Measurements from ENCODE around the gene ARID1A. TPM values are rescaled to one million over a fixed set of nuclear protein-coding genes. Genes with fewer than 3 reads are reported as not detected.

ARID1A gene
- total RNA-seq, 1 donor from 2014 or later: 155 TPM

DNA sequence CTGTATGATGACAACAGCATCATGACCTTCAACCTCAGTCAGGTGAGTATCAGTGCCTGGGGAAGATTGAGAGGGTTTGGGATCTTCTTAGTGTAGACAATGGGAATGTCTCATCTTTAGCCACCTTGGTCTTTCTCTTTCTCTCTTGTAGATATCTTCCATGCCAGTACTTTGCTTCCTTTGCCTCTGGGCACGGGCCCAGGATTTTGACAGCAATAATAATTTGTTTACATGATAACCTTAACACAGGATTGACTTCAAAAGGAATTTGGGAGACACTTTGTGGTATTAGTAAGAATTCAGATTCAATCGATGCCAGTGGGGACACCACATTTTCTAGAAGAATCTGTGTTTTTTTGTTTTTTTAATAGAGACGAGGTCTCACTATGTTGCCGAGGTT lies 79.9 kb downstream of the ARID1A start:
- H3K27ac Mint-ChIP-seq (ENCODE audit: unreplicated experiment): no peak overlapping the region
- peaks cover 7% of the 10 kb centered on the region for H3K4me1 Mint-ChIP-seq
- no peaks in the 10 kb centered on the region for H3K9me3 Mint-ChIP-seq
- H3K4me3 Mint-ChIP-seq: peak overlapping the region; percentile 59
- no peaks in the 10 kb centered on the region for H3K27me3 Mint-ChIP-seq (ENCODE audit: low read depth)
- no peak for DNase-seq (ENCODE audit: low read depth, low spot score)
- H3K36me3 Mint-ChIP-seq (ENCODE audit: low read depth): peaks cover 59% of the 10 kb centered on the region
- TF ChIP-seq, protein P1, sequence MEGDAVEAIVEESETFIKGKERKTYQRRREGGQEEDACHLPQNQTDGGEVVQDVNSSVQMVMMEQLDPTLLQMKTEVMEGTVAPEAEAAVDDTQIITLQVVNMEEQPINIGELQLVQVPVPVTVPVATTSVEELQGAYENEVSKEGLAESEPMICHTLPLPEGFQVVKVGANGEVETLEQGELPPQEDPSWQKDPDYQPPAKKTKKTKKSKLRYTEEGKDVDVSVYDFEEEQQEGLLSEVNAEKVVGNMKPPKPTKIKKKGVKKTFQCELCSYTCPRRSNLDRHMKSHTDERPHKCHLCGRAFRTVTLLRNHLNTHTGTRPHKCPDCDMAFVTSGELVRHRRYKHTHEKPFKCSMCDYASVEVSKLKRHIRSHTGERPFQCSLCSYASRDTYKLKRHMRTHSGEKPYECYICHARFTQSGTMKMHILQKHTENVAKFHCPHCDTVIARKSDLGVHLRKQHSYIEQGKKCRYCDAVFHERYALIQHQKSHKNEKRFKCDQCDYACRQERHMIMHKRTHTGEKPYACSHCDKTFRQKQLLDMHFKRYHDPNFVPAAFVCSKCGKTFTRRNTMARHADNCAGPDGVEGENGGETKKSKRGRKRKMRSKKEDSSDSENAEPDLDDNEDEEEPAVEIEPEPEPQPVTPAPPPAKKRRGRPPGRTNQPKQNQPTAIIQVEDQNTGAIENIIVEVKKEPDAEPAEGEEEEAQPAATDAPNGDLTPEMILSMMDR (conservative IDR thresholded peaks at IDR 0.05): no peak

DNA sequence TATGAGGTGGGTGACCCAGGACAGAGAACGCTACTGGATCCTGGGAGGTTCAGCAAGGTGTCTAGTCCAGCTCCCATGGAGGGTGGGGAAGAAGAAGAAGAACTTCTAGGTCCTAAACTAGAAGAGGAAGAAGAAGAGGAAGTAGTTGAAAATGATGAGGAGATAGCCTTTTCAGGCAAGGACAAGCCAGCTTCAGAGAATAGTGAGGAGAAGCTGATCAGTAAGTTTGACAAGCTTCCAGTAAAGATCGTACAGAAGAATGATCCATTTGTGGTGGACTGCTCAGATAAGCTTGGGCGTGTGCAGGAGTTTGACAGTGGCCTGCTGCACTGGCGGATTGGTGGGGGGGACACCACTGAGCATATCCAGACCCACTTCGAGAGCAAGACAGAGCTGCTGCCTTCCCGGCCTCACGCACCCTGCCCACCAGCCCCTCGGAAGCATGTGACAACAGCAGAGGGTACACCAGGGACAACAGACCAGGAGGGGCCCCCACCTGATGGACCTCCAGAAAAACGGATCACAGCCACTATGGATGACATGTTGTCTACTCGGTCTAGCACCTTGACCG lies 83.4 kb downstream of the ARID1A start:
- H3K27ac Mint-ChIP-seq (ENCODE audit: unreplicated experiment): no peak overlapping the region

DNA sequence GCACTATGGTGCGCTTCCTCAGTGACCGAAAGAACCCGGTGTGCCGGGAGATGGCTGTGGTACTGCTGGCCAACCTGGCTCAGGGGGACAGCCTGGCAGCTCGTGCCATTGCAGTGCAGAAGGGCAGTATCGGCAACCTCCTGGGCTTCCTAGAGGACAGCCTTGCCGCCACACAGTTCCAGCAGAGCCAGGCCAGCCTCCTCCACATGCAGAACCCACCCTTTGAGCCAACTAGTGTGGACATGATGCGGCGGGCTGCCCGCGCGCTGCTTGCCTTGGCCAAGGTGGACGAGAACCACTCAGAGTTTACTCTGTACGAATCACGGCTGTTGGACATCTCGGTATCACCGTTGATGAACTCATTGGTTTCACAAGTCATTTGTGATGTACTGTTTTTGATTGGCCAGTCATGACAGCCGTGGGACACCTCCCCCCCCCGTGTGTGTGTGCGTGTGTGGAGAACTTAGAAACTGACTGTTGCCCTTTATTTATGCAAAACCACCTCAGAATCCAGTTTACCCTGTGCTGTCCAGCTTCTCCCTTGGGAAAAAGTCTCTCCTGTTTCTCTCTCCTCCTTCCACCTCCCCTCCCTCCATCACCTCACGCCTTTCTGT lies 84.6 kb downstream of the ARID1A start:
- no peak overlapping the region for H3K27ac Mint-ChIP-seq (ENCODE audit: unreplicated experiment)
- TF ChIP-seq, protein P1 (conservative IDR thresholded peaks at IDR 0.05): no peak
- no peak overlapping the region for H3K4me3 Mint-ChIP-seq
- peaks cover 36% of the 10 kb centered on the region for H3K4me1 Mint-ChIP-seq
- no peaks in the 10 kb centered on the region for H3K27me3 Mint-ChIP-seq (ENCODE audit: low read depth)
- H3K36me3 Mint-ChIP-seq (ENCODE audit: low read depth): peaks cover 39% of the 10 kb centered on the region
- H3K9me3 Mint-ChIP-seq: no peaks in the 10 kb centered on the region
- DNase-seq (ENCODE audit: low read depth, low spot score): no peak

More for the DNA sequence above, 83.4 kb downstream of the ARID1A start:
- H3K9me3 Mint-ChIP-seq: no peaks in the 10 kb centered on the region
- H3K4me1 Mint-ChIP-seq: peaks cover 25% of the 10 kb centered on the region
- no peaks in the 10 kb centered on the region for H3K27me3 Mint-ChIP-seq (ENCODE audit: low read depth)
- TF ChIP-seq, protein P1 (conservative IDR thresholded peaks at IDR 0.05): no peak
- no peak for DNase-seq (ENCODE audit: low read depth, low spot score)
- no peak overlapping the region for H3K4me3 Mint-ChIP-seq
- peaks cover 51% of the 10 kb centered on the region for H3K36me3 Mint-ChIP-seq (ENCODE audit: low read depth)

DNA sequence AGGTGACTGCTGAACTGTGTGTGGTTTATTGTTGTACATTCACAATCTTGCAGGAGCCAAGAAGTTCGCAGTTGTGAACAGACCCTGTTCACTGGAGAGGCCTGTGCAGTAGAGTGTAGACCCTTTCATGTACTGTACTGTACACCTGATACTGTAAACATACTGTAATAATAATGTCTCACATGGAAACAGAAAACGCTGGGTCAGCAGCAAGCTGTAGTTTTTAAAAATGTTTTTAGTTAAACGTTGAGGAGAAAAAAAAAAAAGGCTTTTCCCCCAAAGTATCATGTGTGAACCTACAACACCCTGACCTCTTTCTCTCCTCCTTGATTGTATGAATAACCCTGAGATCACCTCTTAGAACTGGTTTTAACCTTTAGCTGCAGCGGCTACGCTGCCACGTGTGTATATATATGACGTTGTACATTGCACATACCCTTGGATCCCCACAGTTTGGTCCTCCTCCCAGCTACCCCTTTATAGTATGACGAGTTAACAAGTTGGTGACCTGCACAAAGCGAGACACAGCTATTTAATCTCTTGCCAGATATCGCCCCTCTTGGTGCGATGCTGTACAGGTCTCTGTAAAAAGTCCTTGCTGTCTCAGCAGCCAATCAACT lies 85.5 kb downstream of the ARID1A start:
- H3K36me3 Mint-ChIP-seq (ENCODE audit: low read depth): peaks cover 35% of the 10 kb centered on the region
- H3K27ac Mint-ChIP-seq (ENCODE audit: unreplicated experiment): no peak overlapping the region
- TF ChIP-seq, protein P1 (conservative IDR thresholded peaks at IDR 0.05): no peak
- H3K9me3 Mint-ChIP-seq: no peaks in the 10 kb centered on the region
- no peak overlapping the region for H3K4me3 Mint-ChIP-seq
- peaks cover 3% of the 10 kb centered on the region for H3K27me3 Mint-ChIP-seq (ENCODE audit: low read depth)
- no peak for DNase-seq (ENCODE audit: low read depth, low spot score)
- peaks cover 45% of the 10 kb centered on the region for H3K4me1 Mint-ChIP-seq

DNA sequence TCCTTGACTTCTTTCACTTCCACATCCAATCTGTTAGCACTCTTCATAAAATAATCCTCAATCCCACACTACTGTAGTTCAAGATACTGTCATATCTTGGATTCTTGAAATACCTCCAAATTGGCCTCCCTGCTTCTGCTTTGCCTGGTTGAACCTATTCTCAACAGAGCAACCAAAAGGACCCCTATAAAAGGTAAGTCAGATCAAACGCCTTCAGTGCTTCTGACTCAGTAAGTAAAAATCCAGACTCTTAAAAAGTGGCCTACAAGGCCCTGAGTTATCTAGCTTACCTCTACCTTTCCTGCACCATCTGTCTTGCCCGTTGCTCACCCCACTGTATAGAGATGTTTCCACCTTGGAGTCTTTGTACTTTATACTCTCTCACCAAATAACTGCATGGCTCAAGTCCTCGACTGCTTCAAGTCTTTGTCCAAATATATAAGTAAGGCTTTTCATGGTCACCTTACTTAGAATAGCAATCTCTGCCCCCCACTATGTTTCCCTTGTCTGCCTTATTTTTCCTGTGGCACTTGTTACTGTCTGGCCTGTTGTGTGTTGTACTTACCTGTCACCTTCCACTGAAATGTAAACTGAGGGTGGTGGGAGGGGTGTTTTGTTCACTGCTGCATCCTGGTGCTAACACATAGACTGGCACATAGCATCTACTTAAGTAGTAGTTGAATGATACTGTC lies 86.9 kb downstream of the ARID1A start:
- peaks cover 58% of the 10 kb centered on the region for H3K4me1 Mint-ChIP-seq
- no peak for DNase-seq (ENCODE audit: low read depth, low spot score)
- no peaks in the 10 kb centered on the region for H3K9me3 Mint-ChIP-seq
- peak overlapping the region; percentile 54 for H3K4me3 Mint-ChIP-seq
- no peak overlapping the region for H3K27ac Mint-ChIP-seq (ENCODE audit: unreplicated experiment)
- H3K36me3 Mint-ChIP-seq (ENCODE audit: low read depth): peaks cover 30% of the 10 kb centered on the region
- TF ChIP-seq, protein P1 (conservative IDR thresholded peaks at IDR 0.05): no peak
- peaks cover 12% of the 10 kb centered on the region for H3K27me3 Mint-ChIP-seq (ENCODE audit: low read depth)

Measured in neural crest cell (in vitro differentiated cells).